BJ (cell line): ENCODE results near the gene B4GALT6. TPM values are rescaled to one million over a fixed set of nuclear protein-coding genes. Genes with fewer than 3 reads are reported as not detected.

Experiments
- CTCF ChIA-PET: fragments of 350-600 bp; formaldehyde crosslinking; extraction: SDS; loops from one replicate; lab custom pipeline; 2021; ENCODE audit warnings: antibody characterized with exemption, inconsistent platforms; lab: Yijun Ruan, JAX
- POLR2A ChIA-PET: fragments of 300-600 bp; sonication (Branson Sonifier 250); formaldehyde crosslinking; extraction: SDS; loops from one replicate; lab custom pipeline; 2021; ENCODE audit warnings: antibody characterized with exemption; lab: Charles Lee
- DNase-seq: peaks from one replicate; pipeline ENCODE4 v3.0.0-alpha.2; 2011; ENCODE audit warnings: low read depth
- H3K27me3 ChIP-seq: 2 replicates; pipeline ENCODE4 v1.6.0; 2011; ENCODE audit warnings: low read length; ENCODE audit not compliant: control insufficient read depth, insufficient read depth
- H3K36me3 ChIP-seq: 2 replicates; pipeline ENCODE4 v1.5.1; 2011; ENCODE audit warnings: low read length; ENCODE audit not compliant: control insufficient read depth, insufficient read depth
- H3K4me3 ChIP-seq: 2 replicates; pipeline ENCODE4 v1.5.1; 2011; ENCODE audit warnings: low read depth, mild to moderate bottlenecking, control low read depth, low read length
- polyA plus RNA-seq: library from polyadenylated mRNA; depleted of rRNA; stranded (reverse); fragments of >200 nt; gene quantifications from 2 replicates; pipeline ENCODE4 v1.2.3, GENCODE V29; 2011
- TF ChIP-seq, protein P1 (sequence below): IDR thresholded peaks from 2 replicates; pipeline ENCODE4 v1.5.1; 2011; ENCODE audit warnings: low read depth, mild to moderate bottlenecking, control low read depth, inconsistent platforms, low read length, moderate library complexity; ENCODE audit not compliant: insufficient read depth

Gene B4GALT6
- polyA plus RNA-seq, 1 experiment, result 0.26 TPM

DNA sequence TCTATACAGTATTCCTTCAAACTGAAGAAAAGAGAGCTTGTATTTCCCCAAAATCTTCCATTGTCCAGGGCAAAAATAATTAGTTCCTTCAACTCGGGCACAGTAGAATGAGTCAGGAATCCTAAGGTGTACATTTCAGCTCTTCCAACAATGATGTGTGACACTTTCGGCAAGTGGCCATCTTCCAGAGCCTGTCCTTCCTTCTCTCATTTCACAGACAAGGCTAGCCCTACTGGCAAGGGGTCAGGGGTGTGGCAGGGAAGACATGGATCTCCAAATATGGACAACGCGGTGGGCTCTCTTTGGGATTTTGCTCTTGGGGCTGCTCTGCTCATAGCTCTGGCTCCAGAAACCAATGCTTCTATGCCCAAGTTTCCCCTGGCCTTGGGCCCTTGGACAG is 6.0 kb downstream of the B4GALT6 start:
- ChIA-PET POLR2A (no interaction called here), CTCF (no interaction called here)
- no peaks in the 10 kb centered on the region for H3K36me3 ChIP-seq
- H3K4me3 ChIP-seq, result no peak overlapping the region
- H3K27me3 ChIP-seq, result no peaks in the 10 kb centered on the region
- TF ChIP-seq, protein P1, sequence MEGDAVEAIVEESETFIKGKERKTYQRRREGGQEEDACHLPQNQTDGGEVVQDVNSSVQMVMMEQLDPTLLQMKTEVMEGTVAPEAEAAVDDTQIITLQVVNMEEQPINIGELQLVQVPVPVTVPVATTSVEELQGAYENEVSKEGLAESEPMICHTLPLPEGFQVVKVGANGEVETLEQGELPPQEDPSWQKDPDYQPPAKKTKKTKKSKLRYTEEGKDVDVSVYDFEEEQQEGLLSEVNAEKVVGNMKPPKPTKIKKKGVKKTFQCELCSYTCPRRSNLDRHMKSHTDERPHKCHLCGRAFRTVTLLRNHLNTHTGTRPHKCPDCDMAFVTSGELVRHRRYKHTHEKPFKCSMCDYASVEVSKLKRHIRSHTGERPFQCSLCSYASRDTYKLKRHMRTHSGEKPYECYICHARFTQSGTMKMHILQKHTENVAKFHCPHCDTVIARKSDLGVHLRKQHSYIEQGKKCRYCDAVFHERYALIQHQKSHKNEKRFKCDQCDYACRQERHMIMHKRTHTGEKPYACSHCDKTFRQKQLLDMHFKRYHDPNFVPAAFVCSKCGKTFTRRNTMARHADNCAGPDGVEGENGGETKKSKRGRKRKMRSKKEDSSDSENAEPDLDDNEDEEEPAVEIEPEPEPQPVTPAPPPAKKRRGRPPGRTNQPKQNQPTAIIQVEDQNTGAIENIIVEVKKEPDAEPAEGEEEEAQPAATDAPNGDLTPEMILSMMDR, result no peak
- no peak for DNase-seq

- no peak for DNase-seq
- no peaks in the 10 kb centered on the region for H3K27me3 ChIP-seq
- H3K4me3 ChIP-seq, result no peak overlapping the region
- H3K36me3 ChIP-seq, result no peaks in the 10 kb centered on the region
- POLR2A ChIA-PET, result no interaction called here
- CTCF ChIA-PET, result interaction anchor here (0.8 to 1.1 kb wide), 2 partner anchors 30 to 33 kb away, joined by 3 read pairs; no protein-coding TSS in a partner anchor
- TF ChIP-seq, protein P1, result no peak
Measured at GRCh38 chr18:31677592-31677991, 6.8 kb downstream of the B4GALT6 start.

DNA sequence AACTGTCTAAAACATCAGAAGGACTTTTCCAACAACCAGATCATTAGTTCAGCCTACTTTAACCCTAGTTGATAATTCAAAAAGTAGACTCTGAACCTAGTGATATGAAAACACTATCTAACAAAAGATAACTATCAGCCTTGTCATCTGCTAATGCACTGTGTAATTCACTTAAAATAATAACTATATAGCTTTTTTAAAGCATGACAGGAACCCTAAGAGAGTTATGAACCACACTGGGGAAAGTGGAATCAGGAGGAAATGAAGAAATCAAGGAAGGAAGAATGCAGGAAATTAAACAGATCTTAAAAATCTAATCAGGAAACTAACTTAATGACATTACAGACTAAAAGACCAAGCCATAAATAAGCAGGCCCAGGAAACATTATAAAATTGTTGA is 9.0 kb downstream of the B4GALT6 start:
- DNase-seq, result no peak
- ChIA-PET POLR2A (no interaction called here), CTCF (no interaction called here)
- Histone ChIP-seq H3K36me3 (no peaks in the 10 kb centered on the region), H3K4me3 (no peak overlapping the region), H3K27me3 (no peaks in the 10 kb centered on the region)
- TF ChIP-seq, protein P1, result no peak

- Histone ChIP-seq H3K4me3 (no peak overlapping the region), H3K27me3 (no peaks in the 10 kb centered on the region), H3K36me3 (no peaks in the 10 kb centered on the region)
- TF ChIP-seq, protein P1, result no peak
- DNase-seq, result no peak
- ChIA-PET CTCF (no interaction called here), POLR2A (no interaction called here)
Measured at GRCh38 chr18:31672628-31673135, 11.7 kb downstream of the B4GALT6 start.

- POLR2A ChIA-PET, result no interaction called here
- CTCF ChIA-PET, result no interaction called here
- TF ChIP-seq, protein P1, result no peak
Measured at GRCh38 chr18:31671951-31672350, 12.4 kb downstream of the B4GALT6 start.

More at GRCh38 chr18:31671951-31672350, 12.4 kb downstream of the B4GALT6 start:
- Histone ChIP-seq H3K4me3 (no peak overlapping the region), H3K27me3 (no peaks in the 10 kb centered on the region), H3K36me3 (no peaks in the 10 kb centered on the region)
- DNase-seq, result no peak
